ENCODE measurements around the gene MAPK9.

DNA sequence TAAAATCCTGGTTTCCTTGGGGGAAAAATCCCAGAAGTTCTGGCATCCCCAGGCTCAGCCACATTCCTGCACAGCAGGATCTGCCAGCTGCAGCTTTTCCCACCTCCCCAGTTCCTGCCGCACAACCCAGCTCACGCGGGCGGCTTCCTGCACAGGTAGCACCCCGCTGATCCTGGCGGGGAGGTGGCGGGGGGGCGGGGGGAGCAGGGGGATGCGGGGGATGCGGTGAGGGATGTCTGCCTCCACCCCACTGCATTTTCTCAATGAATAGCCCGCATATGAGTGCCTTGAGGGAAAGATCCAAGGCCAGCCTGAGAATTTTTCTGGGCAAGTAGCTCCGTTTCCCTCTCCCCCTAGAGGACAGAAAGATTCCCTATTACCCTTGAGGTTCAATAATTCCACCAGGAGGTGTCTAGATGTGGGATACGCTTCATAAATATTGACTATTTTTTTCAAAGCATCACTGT lies 40.2 kb upstream of the MAPK9 start:
- TF ChIP-seq, protein P1, sequence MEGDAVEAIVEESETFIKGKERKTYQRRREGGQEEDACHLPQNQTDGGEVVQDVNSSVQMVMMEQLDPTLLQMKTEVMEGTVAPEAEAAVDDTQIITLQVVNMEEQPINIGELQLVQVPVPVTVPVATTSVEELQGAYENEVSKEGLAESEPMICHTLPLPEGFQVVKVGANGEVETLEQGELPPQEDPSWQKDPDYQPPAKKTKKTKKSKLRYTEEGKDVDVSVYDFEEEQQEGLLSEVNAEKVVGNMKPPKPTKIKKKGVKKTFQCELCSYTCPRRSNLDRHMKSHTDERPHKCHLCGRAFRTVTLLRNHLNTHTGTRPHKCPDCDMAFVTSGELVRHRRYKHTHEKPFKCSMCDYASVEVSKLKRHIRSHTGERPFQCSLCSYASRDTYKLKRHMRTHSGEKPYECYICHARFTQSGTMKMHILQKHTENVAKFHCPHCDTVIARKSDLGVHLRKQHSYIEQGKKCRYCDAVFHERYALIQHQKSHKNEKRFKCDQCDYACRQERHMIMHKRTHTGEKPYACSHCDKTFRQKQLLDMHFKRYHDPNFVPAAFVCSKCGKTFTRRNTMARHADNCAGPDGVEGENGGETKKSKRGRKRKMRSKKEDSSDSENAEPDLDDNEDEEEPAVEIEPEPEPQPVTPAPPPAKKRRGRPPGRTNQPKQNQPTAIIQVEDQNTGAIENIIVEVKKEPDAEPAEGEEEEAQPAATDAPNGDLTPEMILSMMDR (conservative IDR thresholded peaks at IDR 0.05; ENCODE audit: low read length): no peak
- no peak for TF ChIP-seq EZH2phosphoT487 (IDR thresholded peaks at IDR 0.05; ENCODE audit: borderline replicate concordance)

Data from Loucy (cell line).